HG02943 (cell line): Measurements from ENCODE around the gene OR2W1.

Source experiments
- ATAC-seq: cut with Tn5 transposase; IDR thresholded peaks from one replicate; pipeline ENCODE4 v1.9.1; 2021; ENCODE audit warnings: mild to moderate bottlenecking, low read depth, moderate library complexity; ENCODE audit not compliant: unreplicated experiment

Gene OR2W1

GRCh38 chr6:29005183-29005885, 39.6 kb downstream of the OR2W1 start, which contains the start of gene ZNF311:
ZNF311 (minus strand) TSS chr6:29005315; CDS start chr6:29003954, 1,361 bp downstream.
- no peak for ATAC-seq

- ATAC-seq = no peak
Measured at GRCh38 chr6:28996844-28997510, 48.0 kb downstream of the OR2W1 start.

- no peak for ATAC-seq
Measured at GRCh38 chr6:28995093-28995650, 49.8 kb downstream of the OR2W1 start.
